Fibroblast of skin of abdomen (primary cell): ENCODE data around the gene KMT2E.

Source experiments
- DNase-seq: peaks from one replicate; pipeline ENCODE4 v3.0.0-alpha.2; 2013

Gene KMT2E

DNA sequence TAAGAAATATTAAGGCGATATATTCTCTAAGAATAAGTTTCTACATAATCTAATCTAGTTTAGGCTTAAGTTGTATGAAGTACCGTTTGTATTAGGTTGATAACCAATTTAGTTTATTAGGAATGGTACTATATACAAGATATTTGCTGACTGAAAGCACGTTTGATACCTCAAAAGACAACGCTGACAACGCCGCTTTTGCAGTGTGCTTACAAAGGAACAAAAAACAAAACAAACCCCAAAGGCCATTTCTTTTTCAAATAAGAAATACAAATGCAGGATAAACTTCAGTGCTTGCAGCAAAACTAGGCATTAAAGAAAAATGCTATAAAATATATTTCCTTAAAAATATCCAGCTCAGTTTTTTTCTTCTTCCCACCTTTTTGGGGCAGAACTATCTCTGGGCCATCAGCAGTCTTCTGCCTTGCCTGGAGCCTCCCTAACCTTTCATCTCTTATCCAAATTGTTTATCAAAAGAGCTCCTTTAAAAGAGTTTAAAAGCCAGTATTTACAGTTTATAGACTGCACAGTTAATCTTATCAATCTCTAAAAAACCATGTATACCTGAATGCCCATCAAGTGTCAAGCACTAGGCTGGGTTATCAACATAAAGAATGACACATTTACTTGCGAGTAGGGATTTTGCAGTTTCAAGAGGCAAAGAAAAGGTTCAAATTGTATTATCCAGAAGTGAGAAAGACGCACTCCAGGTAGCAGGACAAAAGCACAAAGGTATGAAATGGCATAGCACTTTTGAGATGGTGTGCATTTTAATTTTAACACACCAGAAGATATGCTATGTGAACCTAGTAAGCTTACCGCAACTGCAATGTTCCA lies 4.1 kb upstream of the KMT2E start:
- DNase-seq = no peak

- DNase-seq = no peak
These were observed 3.4 kb upstream of the KMT2E start for GRCh38 chr7:105010504-105011130.

GRCh38 chr7:105011141-105011830 lies 2.7 kb upstream of the KMT2E start:
- no peak for DNase-seq

DNA sequence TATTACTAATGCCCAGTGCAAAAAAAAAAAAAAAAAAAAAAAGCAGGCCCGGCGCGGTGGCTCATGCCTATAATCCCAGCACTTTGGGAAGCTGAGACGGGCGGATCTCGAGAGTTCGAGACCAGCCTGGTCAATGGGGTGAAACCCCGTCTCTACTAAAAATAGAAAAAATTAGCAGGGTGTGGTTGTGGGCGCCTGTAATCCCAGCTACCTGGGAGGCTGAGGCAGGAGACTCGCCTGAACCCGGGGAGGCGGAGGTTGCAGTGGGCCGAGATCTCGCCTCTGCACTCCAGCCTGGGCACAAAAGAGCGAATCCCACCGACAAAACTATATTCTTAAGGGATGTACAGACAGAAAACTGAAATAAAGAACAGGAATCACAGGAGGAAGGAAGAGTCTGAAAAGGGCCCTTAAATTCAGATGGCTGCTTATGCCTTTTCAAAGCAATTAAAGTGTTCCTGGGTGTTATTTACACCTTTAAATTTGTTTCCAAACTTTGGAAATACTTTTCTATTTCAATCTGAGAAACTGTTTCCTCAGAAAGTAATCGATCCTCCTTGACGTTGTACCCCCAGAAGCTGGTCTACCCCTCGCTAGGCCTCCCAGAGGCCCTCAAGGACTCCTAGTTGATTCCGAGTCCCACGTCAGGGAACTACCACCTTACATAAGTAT lies 2.0 kb upstream of the KMT2E start:
- no peak for DNase-seq

DNA sequence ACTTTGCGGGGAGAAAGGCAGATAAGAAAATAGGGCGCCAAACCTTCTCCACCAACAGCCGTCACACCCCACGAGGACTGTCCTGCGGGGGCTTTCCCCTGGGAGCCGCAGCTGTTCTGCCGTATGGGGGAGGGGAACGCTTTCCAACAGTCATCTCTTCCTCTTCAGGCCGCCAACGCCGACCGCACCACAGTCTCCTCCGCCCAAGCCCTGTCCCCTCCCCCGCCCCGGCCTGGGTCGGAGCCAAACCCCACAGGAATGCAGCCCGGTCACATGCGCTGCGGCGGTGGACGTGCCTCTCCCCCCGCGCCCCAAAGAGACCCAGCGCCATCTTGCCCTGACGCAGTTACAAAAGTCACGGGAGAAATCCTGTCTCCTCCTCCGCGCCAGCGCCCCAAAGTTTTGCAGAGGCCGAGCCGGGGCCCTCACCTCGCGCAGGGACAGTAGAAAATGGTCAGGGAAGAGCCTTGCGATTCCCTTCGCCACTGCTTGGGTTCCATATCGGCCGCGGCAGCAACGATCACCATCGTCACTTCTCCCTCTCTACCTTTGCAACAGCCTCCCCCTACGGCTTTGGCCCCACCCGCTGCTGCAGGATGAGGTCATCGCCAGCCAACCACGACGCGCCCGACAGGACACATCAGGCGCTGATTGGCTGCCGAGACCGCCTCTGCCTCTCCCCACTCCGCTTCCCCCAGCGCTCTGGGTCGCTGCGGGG lies 1.3 kb upstream of the KMT2E start:
- DNase-seq = peak; percentile 99

DNA sequence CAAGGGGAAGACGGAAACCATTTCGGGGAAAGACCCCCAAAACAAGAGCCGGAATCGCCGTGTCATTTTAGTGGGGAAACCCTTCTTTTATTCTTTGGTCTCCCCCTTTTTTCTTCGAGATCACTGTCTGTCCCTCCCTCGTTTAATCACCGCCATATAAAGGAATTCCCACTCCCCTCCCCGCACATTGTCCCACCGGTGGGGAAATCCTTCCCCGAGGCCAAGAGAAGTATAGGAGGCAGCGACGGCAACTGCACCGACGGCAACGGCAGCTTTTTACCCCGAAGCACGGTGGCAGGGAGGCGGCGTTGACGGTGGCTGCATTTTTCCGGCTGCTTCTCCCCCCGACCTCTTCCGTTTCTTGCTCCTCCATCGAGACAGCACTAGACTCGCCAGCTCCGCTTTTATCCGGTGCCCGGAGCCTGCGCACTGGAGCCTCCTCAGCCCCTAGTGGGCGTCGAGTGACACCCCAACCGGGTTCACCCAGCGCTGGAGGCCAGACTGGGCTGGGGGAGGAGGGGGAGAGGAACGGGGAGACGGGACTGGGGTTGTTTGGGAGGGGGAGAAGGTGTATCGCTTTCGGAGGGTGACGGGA lies 687 bp upstream of the KMT2E start:
- DNase-seq = peak; percentile 96

DNA sequence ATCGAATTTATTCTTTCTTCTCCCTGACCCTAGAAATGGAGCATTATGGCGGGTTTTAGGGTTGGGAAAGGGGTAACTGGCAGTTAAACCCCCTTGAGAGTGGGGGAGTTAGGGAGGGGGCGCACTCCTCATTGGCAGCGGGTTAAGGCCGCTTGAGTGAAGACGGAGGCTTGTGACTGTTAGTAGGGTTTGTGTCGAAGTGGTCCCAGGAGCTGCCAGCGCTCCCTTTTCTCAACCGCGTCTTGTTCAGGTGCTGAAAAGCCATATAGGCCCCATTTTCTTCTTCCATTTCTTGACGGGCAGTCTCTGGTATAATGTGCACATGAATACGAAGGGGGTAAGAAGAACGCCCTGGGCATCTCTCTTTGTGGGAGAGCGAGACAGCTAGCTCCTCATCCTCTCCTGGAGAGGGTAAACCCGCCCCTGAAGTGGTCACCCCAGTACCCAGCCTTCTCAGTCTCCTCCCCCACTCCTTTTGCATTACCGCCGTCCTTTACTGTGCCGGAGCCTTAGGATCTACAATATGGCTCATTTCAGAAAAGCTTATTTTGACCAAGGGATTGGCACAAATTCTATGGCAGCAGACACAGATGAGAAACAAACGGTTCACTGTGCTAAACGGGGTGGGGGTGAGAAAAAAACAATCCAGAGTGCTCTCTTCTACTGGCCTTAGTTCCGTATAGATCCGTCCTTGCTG lies 836 bp downstream of the KMT2E start:
- peak; percentile 37 for DNase-seq

DNA sequence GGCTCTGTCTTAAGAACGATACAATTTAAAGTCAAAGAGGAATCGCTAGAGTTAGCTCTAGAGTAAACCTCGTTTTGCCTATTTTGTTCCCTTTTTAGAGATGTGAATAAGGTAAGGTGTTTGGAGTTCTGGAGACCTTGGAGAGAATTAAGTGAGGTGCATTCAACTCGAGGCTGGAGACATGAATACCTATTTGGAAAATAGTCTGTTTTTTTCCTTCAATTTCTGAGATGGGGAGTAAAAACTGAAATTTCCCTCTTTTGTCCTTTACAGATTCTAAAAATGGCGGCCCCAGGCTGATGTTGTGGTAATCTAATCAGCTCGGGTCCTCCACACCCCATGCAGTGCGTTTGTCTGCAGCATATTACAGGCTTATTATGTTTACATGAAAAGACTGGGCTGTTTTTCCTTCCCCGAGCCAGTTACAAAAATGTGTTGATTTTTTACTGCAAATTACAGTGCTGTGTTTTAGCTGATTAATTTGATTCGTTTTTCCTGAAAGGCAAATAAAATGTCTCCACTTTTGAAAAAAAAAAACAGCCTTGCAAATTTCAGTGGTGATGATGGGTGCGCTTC lies 1.5 kb downstream of the KMT2E start:
- no peak for DNase-seq

DNA sequence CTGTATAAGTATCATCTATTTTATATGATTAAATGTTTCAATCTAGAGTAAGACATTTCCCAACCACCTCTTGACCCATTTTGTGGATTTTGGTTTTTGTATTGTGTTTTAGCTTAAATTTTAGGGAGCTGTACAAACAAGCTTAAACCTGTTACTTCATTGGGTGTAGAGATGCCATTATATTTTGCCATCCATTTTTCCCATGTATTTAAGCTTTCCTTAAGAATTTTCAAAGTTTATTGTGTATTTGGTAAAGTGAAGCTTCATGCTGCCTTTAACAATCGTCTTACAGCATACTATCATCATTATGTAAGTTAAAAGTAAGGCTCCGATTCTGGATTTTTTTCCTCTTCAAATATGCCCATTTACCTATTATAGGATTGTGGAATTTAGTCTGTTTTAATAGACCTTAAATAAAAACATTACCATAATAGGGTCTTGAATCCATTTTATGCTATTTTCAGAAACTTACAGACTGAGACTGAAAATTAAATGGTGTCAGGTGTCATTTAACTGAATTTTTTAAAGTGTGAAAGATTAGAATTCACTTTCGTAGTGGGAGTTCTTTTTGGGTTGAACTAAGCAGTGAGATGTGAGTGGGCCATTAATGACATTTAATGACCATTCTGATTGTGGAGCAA lies 2.2 kb downstream of the KMT2E start:
- no peak for DNase-seq

DNA sequence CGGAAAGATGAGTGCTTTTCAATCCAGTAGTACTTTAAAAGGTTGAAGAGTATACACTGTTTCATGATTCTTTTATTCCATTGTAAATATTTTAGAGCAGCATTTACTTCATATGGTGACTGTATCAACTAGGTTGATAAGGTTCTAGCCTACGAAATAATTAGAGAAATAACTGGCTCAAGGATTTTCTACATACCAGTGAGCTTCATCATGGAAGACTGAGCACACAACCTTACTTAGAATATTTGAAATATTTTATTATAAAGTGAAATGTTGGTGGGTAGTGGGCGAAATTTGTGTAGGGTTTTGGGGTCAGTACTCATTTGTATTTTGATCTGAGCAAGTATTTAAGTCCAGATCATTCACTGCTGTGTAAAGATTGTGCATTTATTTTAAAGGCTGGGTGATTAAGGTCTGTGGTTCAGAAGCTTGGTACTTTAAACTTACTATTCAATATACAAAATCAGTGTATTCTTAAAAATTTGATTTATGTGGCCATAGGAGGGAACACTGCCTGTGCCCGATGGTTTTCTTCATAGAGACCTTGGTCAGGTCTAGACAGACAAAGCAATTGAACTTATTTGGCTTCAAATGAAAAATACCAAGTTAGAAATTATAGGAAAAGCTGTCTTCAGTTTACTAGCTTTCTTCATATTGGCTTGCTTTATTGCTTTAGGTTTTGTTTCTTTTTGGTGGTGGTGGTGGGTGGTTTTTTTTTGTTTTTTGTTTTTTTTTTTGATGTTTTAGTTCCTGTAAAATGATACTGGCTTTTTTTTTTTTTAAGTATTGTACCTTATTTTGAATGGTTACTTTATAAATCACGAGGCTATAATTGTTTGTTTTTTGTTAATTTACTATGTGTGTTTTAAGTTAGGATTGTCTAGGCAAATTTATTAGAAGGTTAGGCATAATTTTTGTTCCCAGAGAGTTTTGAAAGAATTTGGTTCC lies 3.0 kb downstream of the KMT2E start:
- DNase-seq = peak; percentile 47

DNA sequence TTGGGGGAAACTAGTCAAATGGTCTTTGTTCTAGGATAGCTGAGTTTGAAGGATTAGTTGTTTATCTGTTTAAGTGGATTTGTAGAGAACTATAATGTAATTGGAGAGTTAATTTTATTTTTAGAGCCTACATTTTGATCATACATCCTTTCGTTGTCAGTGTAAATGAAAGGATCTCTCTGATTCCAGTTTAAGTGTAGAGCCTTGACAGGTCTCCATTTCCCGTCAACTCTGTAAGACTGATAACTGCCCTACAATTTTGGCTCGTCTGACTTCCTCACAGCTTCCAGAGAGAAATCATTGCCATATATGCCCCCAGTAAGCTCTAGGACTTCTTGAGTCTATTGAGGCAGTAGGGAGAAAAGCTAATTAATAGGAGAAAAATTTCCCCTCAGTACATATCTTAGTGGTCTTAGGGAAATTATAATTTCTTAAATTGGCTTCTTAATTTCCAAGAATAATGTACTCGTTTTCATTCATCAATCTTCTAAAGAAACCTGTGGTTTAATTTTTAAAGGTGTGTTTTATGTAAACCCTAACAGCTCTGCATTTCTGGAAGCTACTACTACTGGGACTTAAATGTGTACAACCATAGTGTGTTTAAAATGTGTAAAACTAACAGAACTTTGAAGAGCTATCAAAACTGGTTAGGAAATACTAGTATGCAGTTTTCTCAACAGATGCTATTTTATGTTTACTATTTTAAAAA lies 3.8 kb downstream of the KMT2E start:
- DNase-seq = no peak

DNA sequence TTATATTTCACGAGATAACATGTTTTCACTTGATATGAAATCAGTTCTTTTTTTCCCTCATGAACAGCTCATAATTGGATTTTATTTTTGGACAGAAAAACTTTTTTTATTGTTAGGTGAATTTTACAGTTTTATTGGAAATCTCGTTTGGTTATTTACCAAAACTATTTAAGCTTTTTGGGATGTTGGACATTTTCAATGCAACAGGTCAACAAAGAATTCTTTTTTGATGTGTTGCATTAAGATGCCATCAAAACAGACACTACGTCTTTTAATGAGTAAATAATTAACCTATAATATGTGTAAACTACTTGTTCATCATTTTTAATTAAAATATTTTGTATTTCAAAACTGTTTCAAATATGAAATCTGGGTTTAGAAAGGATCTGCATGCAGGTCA lies 5.3 kb downstream of the KMT2E start:
- DNase-seq = no peak

GRCh38 chr7:105020926-105021325 lies 6.9 kb downstream of the KMT2E start:
- peak; percentile 17 for DNase-seq

DNA sequence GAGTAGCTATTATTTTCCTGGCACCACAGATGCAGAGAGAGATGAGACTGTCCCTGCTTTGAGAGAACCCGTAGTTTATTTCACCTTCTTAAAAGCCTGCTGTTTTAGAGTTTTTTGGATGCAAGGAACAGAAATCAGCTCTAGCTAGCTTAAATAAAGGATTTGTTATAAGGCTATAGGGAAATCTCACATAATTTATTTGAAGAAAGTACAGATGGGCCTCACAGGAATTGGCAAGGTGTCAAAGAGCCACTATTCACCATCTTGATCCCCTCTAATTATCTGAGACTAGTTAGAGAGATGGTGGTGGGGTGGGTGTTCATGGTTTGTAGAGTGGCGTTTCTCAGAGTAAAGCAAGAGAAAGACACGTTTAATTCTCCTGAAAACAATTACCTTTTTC lies 7.3 kb downstream of the KMT2E start:
- no peak for DNase-seq

GRCh38 chr7:105021967-105022366 lies 8.0 kb downstream of the KMT2E start:
- no peak for DNase-seq

DNA sequence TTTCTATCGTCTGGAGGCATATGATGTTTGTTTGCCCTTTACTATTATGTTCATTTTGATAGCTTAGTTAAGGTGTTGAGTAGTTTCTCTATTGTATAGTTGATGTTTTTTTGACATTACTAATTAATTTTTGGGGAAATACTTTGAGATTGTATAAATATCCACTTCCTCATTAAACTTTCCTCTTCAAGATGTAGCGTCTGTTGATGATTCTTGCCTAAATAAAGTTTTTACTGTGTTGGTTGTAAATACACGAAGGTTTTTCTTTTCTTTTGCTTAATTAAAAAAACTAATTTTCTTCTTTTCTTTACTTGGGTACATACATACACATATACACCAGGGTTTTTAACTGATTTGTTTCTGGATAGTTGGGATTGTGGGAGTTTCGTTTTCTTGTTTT lies 8.5 kb downstream of the KMT2E start:
- no peak for DNase-seq

- peak; percentile 72 for DNase-seq
These were observed 10.7 kb downstream of the KMT2E start for GRCh38 chr7:105024734-105025133.

GRCh38 chr7:105026750-105027149 lies 12.7 kb downstream of the KMT2E start:
- no peak for DNase-seq
